K562 (cell line): Measurements from ENCODE around the gene PLCL1.

Experiments
- BHLHE40 ChIP-seq: IDR thresholded peaks from 2 replicates; pipeline ENCODE4 v1.6.1; 2011; ENCODE audit warnings: low read length, improper control_type of control experiment
- CBX5 ChIP-seq: IDR thresholded peaks from 2 replicates; pipeline ENCODE4 v1.6.1; 2014; ENCODE audit warnings: low read depth, borderline replicate concordance
- FIP1L1 ChIP-seq: fragments of 200-400 bp; formaldehyde crosslinking; IDR thresholded peaks from 2 replicates; pipeline ENCODE4 v1.6.1; 2018; ENCODE audit warnings: mild to moderate bottlenecking, low read depth, low read length; ENCODE audit not compliant: poor library complexity, severe bottlenecking
- FOXM1 ChIP-seq, 2 experiments: fragments of 450-650 bp in 1 of 2; sonication (generic) in 1 of 2; formaldehyde crosslinking in 1 of 2; IDR thresholded peaks; 2 replicates each; pipeline versions ENCODE4 v1.6.1 to v1.9.0; 2017 to 2022; ENCODE audit warnings: low read depth in 2 of 2, mild to moderate bottlenecking in 2 of 2, missing genetic modification reagents in 1 of 2, moderate library complexity in 1 of 2
- MEF2D ChIP-seq: conservative IDR thresholded peaks from 2 replicates; pipeline ENCODE4 v1.6.1; 2016; ENCODE audit warnings: low read depth, missing genetic modification characterization, missing compliant biosample characterization
- NR3C1 ChIP-seq: sonication (generic); formaldehyde crosslinking; IDR thresholded peaks from 2 replicates; pipeline ENCODE4 v1.8.1; 2022; ENCODE audit warnings: missing genetic modification reagents
- SMC3 ChIP-seq: conservative IDR thresholded peaks from 2 replicates; pipeline ENCODE4 v1.6.1; 2011; ENCODE audit warnings: low read depth, low read length, improper control_type of control experiment; ENCODE audit not compliant: insufficient read depth
- SRF ChIP-seq, 2 experiments: fragments of 250-450, 450-650 bp in 1 of 2; sonication (Bioruptor Pico) in 1 of 2; sonication (generic) in 1 of 2; formaldehyde crosslinking; IDR thresholded peaks; 2 replicates each; pipeline versions ENCODE4 v1.5.0 to v1.5.1; 2020 to 2022; ENCODE audit warnings: mild to moderate bottlenecking in 1 of 2, missing genetic modification reagents in 1 of 2
- TF ChIP-seq, protein P1 (sequence below), 3 experiments: IDR thresholded peaks in 2 of 3; conservative IDR thresholded peaks in 1 of 3; 2 replicates each; pipeline ENCODE4 v1.5.1; 2011 to 2012; ENCODE audit warnings: low read length in 3 of 3, mild to moderate bottlenecking in 3 of 3, control low read depth in 2 of 3, improper control_type of control experiment in 1 of 3, inconsistent platforms in 1 of 3, low read depth in 1 of 3, mixed read lengths in 1 of 3, moderate library complexity in 1 of 3; ENCODE audit not compliant: insufficient read depth in 2 of 3

DNA sequence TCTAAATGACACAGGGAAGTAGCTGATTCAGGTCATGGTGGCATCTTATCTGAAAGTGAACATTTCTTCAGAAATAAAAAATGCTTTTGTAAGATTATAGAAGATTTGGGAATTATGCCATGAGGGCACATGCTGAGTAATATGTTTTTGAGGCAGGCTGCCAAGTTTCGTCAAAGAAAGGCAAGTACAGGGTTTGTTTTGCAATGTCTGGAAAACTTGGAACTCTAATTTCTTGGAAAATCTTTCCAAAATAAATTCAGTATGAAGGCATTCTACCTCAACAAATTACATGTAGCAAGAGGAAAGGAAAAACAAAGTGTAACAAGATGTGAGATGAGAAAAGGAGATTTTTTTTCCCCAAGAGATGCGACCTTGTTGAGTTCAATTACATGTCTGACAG is 167.7 kb downstream of the PLCL1 start:
- TF ChIP-seq CBX5 (no peak), FOXM1 (IDR thresholded peaks at IDR 0.05; ENCODE audit: low read depth) (no peak), FOXM1 (CRISPR knock-in tag; IDR thresholded peaks at IDR 0.05; ENCODE audit: low read depth) (no peak), MEF2D (tag) (no peak), FIP1L1 (no peak), BHLHE40 (no peak), NR3C1 (CRISPR knock-in tag) (no peak), SRF (CRISPR knock-in tag; IDR thresholded peaks at IDR 0.05) (no peak), SMC3 (no peak)
- TF ChIP-seq, protein P1, sequence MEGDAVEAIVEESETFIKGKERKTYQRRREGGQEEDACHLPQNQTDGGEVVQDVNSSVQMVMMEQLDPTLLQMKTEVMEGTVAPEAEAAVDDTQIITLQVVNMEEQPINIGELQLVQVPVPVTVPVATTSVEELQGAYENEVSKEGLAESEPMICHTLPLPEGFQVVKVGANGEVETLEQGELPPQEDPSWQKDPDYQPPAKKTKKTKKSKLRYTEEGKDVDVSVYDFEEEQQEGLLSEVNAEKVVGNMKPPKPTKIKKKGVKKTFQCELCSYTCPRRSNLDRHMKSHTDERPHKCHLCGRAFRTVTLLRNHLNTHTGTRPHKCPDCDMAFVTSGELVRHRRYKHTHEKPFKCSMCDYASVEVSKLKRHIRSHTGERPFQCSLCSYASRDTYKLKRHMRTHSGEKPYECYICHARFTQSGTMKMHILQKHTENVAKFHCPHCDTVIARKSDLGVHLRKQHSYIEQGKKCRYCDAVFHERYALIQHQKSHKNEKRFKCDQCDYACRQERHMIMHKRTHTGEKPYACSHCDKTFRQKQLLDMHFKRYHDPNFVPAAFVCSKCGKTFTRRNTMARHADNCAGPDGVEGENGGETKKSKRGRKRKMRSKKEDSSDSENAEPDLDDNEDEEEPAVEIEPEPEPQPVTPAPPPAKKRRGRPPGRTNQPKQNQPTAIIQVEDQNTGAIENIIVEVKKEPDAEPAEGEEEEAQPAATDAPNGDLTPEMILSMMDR (IDR thresholded peaks at IDR 0.05 in 2 of 3, conservative IDR thresholded peaks at IDR 0.05 in 1 of 3; ENCODE audit: insufficient read depth in 2 of 3, low read depth in 1 of 3, low read length in 3 of 3) = no peak
